ENCODE results near the gene PALM3.

DNA sequence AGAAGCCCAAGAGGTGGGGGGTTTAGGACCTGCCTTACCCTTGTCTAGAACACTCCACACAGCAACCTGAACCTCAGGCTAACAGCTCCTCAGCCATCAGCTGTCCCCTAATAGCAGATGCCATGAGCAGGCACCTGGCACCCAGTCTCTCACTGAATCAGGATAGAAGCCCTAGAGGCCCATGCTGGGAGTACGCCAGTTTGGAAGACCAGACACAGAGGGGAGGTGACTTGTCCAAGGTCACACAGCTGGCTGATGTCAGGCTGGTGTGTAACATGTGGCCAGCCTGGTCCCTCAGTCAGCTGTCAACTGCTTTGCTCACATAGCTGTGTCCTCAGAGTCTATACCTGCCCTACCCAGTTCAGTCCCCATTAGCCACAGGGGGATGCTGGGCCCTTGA is 41.4 kb upstream of the PALM3 start:
- TF ChIP-seq ZFP30 (CRISPR knock-in tag; IDR thresholded peaks at IDR 0.05) (no peak), ZNF8 (CRISPR knock-in tag; IDR thresholded peaks at IDR 0.05) (no peak), SNAI2 (CRISPR knock-in tag; IDR thresholded peaks at IDR 0.05) (no peak), ZFP3 (CRISPR knock-in tag; IDR thresholded peaks at IDR 0.05) (no peak), ZNF70 (CRISPR knock-in tag; IDR thresholded peaks at IDR 0.05) (no peak), ARNTL (CRISPR knock-in tag; IDR thresholded peaks at IDR 0.05; ENCODE audit: borderline replicate concordance, low read depth) (no peak), CREB5 (CRISPR knock-in tag; IDR thresholded peaks at IDR 0.05; ENCODE audit: low read depth) (no peak), TSHZ2 (CRISPR knock-in tag; IDR thresholded peaks at IDR 0.05) (no peak)
- TF ChIP-seq, protein P1, sequence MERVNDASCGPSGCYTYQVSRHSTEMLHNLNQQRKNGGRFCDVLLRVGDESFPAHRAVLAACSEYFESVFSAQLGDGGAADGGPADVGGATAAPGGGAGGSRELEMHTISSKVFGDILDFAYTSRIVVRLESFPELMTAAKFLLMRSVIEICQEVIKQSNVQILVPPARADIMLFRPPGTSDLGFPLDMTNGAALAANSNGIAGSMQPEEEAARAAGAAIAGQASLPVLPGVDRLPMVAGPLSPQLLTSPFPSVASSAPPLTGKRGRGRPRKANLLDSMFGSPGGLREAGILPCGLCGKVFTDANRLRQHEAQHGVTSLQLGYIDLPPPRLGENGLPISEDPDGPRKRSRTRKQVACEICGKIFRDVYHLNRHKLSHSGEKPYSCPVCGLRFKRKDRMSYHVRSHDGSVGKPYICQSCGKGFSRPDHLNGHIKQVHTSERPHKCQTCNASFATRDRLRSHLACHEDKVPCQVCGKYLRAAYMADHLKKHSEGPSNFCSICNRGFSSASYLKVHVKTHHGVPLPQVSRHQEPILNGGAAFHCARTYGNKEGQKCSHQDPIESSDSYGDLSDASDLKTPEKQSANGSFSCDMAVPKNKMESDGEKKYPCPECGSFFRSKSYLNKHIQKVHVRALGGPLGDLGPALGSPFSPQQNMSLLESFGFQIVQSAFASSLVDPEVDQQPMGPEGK (CRISPR knock-in tag; IDR thresholded peaks at IDR 0.05; ENCODE audit: borderline replicate concordance) = no peak

Measured in SK-N-SH treated with all-trans-retinoic acid at 6 μM for 48 hours (cell line).